Esophagus muscularis mucosa (tissue), 4 donors: ENCODE data around the gene FBXO10. TPM values are rescaled to one million over a fixed set of nuclear protein-coding genes. Genes with fewer than 3 reads are reported as not detected.
"Not testable (repeated sequence)": the region's sequence is repeated elsewhere in the genome, so short reads cannot be mapped to it uniquely, and the experiment has no call there.

Source experiments
- DNase-seq: peaks from one replicate; pipeline ENCODE4 v3.0.0-alpha.2; 2017; ENCODE audit errors: extremely low spot score
- H3K27ac ChIP-seq, 4 donors: fragments of 200-600 bp; sonication (generic); replicated peaks in 1 of 4; 1 replicate in 3 of 4; 2 replicates in 1 of 4; pipeline ENCODE4 v1.5.1; 2016 to 2019; ENCODE audit warnings: mild to moderate bottlenecking in 1 of 4
- H3K27me3 ChIP-seq, 4 donors: fragments of 200-600 bp; sonication (generic); one replicate each; pipeline versions ENCODE4 v1.5.1 to v1.6.0; 2016 to 2019
- H3K36me3 ChIP-seq, 4 donors: fragments of 200-600 bp; sonication (generic); one replicate each; pipeline ENCODE4 v1.5.1; 2016 to 2019
- H3K4me1 ChIP-seq, 4 donors: fragments of 200-600 bp; sonication (generic); one replicate each; pipeline ENCODE4 v1.5.1; 2016 to 2019
- H3K4me3 ChIP-seq, 4 donors: fragments of 200-600 bp; sonication (generic); 1 replicate in 2 of 4; 2 replicates in 2 of 4; pipeline ENCODE4 v1.5.1; 2016 to 2019; ENCODE audit warnings: mild to moderate bottlenecking in 4 of 4, moderate library complexity in 1 of 4
- H3K9me3 ChIP-seq, 4 donors: fragments of 200-600 bp; sonication (generic); 1 replicate in 3 of 4; 2 replicates in 1 of 4; pipeline ENCODE4 v1.5.1; 2016 to 2019
- EP300 ChIP-seq: sonication (generic); formaldehyde crosslinking; IDR thresholded peaks from one replicate; pipeline ENCODE4 v1.6.1; 2017; ENCODE audit warnings: antibody characterized with exemption
- POLR2A ChIP-seq: fragments of 450-650 bp; IDR thresholded peaks from one replicate; pipeline ENCODE4 v1.6.1; 2017; ENCODE audit warnings: antibody characterized with exemption, moderate library complexity, mild to moderate bottlenecking, low read depth
- POLR2AphosphoS5 ChIP-seq, 2 donors: sonication (generic); formaldehyde crosslinking; IDR thresholded peaks; one replicate each; pipeline ENCODE4 v1.6.1; 2017; ENCODE audit warnings: antibody characterized with exemption in 2 of 2
- WGBS: methylation state at CpG from one replicate; pipeline ENCODE4 v1.1.5; 2018; 5-methylcytosine and 5-hydroxymethylcytosine counted together
- intact Hi-C: fragments of 100-400 bp; cut with DNase I; formaldehyde crosslinking; loops from one replicate; pipeline ENCODE4 v1.15.1; 2023
- total RNA-seq, 4 donors: library from RNA; depleted of rRNA; stranded (reverse); fragments of >200 nt; gene quantifications; one replicate each; pipeline versions ENCODE4 v1.1.0 to v1.2.1, GENCODE V29; 2016
- TF ChIP-seq, protein P1 (sequence below), 3 experiments: fragments of 200-600 bp in 2 of 3; fragments of 450-650 bp in 1 of 3; sonication (generic) in 2 of 3; IDR thresholded peaks; one replicate each; pipeline ENCODE4 v1.5.1; 2017 to 2019; ENCODE audit warnings: antibody characterized with exemption in 3 of 3, mild to moderate bottlenecking in 2 of 3, moderate library complexity in 1 of 3

The FBXO10 gene
- total RNA-seq, 4 donors from 2014 or later: 5.5 to 11.2 (median 9.0) TPM

DNA sequence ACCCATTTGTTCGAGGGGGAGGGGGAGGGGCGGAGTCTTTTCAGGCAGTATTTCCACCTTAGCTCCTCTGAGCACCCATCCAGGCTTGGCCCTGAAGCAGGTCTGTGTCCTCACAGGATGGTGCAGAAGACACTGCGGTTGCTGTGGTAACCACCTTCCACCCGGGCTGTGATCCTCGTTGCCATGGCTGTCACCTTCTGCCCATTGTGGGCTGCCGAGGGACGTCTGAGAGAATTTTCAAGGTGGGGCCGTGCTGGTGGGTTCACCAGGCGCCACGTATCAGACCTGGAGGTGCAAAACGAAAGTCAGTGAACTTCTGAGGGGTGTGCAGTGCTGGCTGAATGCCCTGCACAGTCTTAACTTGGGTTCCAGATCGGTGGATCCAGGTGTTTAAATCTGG is 63.7 kb downstream of the FBXO10 start:
- Histone ChIP-seq H3K4me3 (no peak overlapping the region), H3K9me3 (no peaks in the 10 kb centered on the region), H3K27me3 (no peaks in the 10 kb centered on the region), H3K4me1 (no peaks in the 10 kb centered on the region), H3K27ac (no peak overlapping the region), H3K36me3 (peaks cover 0 to 65% (median 48%) of the 10 kb centered on the region in 4 donors)
- intact Hi-C loops: no loop called here
- WGBS: 77% methylated on average over 10 of the region's 12 CpGs
- TF ChIP-seq, protein P1, sequence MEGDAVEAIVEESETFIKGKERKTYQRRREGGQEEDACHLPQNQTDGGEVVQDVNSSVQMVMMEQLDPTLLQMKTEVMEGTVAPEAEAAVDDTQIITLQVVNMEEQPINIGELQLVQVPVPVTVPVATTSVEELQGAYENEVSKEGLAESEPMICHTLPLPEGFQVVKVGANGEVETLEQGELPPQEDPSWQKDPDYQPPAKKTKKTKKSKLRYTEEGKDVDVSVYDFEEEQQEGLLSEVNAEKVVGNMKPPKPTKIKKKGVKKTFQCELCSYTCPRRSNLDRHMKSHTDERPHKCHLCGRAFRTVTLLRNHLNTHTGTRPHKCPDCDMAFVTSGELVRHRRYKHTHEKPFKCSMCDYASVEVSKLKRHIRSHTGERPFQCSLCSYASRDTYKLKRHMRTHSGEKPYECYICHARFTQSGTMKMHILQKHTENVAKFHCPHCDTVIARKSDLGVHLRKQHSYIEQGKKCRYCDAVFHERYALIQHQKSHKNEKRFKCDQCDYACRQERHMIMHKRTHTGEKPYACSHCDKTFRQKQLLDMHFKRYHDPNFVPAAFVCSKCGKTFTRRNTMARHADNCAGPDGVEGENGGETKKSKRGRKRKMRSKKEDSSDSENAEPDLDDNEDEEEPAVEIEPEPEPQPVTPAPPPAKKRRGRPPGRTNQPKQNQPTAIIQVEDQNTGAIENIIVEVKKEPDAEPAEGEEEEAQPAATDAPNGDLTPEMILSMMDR (IDR thresholded peaks at IDR 0.05): no peak
- TF ChIP-seq POLR2A: no peak
- TF ChIP-seq POLR2AphosphoS5 (IDR thresholded peaks at IDR 0.05): no peak
- TF ChIP-seq EP300: no peak
- no peak for DNase-seq

DNA sequence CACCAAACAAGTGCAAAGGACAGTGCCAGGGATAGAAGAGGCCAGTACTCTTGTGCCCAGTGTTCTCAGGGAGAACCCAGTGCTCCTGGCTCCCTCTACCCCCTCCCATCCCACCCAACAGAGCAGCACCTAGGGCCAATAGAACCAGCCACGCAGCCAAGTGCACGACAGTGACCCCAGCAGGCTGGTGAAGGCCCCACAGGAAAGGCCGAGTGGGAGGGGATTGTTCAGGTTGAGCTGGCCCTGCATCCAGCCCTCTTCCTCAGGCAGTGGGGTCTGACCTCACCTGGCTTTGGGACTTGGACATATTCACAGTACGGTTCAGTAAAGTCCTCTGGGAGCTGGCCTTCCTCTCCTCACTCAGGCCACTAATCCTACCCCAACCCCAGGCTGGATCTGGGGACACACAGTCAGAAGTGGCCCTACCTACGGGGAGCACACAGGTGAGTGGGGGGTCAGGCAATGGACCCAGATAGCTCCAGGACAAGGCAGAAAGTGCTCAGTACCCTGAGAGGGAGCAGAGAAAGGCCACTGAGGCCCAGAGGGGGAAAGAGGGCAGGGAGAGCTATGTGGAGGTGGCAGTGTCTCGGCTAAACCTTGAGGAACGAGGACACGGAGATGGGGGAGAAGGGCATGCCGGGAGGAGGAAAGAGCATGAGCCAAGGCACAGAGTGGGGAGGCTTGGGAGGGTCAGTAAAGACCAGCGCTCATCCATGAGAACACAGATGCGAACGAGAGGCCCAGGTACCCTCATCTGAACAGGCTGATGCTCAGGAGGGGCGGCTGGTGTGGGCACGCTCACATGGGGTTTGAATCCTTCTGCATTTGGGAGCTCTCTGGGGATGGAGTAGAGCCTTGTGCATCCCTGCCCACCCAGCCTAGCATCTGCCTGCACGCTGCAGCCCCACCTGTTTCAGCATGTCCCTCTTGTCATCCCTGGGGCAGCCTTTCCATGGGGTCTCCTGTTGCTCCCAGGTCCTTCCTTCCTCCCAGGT is 64.9 kb downstream of the FBXO10 start:
- WGBS: 88% methylated on average over 10 of the region's 15 CpGs
- no peaks in the 10 kb centered on the region for H3K4me1 ChIP-seq
- H3K27ac ChIP-seq: no peak overlapping the region
- no peaks in the 10 kb centered on the region for H3K27me3 ChIP-seq
- H3K36me3 ChIP-seq: peaks cover 0 to 68% (median 47%) of the 10 kb centered on the region in 4 donors
- DNase-seq: no peak
- no peak overlapping the region for H3K4me3 ChIP-seq
- no peak for TF ChIP-seq POLR2A
- TF ChIP-seq, protein P1 (IDR thresholded peaks at IDR 0.05): peak in 1 of 3 experiments; percentile 27
- H3K9me3 ChIP-seq: no peaks in the 10 kb centered on the region
- intact Hi-C loops: no loop called here

DNA sequence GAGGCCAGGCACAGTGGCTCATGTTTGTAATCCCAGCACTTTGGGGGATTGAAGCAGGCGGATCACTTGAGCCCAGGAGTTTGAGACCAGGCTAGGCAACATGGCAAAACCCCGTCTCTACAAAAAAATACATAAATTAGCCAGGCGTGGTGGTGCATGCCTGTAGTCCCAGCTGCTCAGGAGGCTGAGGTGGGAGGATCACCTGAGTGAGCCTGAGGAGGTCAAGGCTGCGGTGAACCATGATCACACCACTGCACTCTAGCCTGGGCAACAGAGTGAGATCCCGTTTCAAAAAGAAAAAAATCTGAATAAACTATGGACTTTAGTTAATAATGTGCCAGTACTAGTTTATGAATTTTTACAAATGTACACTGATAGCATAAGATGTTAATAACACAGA is 66.1 kb downstream of the FBXO10 start:
- H3K4me1 ChIP-seq, H3K27ac ChIP-seq, DNase-seq, H3K27me3 ChIP-seq, H3K9me3 ChIP-seq, intact Hi-C loops, H3K4me3 ChIP-seq: not testable (repeated sequence)
- peaks cover 5 to 67% (median 40%) of the 10 kb centered on the region in 4 donors for H3K36me3 ChIP-seq
- 90% methylated on average over 5 of the region's 5 CpGs for WGBS

DNA sequence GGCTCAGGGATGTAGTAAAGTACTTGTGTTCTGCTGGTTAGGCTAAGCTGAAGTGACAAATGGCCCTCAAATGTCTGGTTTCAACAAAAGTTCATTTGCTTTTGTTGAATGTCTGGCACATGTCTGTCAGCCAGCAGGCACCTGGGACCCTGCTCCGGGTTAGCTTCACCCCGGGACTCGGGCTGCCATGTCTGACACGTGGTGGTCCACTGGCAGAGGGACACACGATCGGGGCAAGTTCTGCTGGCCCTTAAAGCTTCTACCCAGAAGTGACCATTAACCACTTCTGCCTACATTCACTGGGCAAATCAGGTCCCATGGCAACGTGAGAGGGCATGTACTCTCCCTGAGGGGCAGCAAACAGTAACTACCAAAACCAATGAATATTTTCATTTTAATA is 66.6 kb downstream of the FBXO10 start:
- Histone ChIP-seq H3K4me1 (no peaks in the 10 kb centered on the region), H3K27ac (no peak overlapping the region), H3K4me3 (no peak overlapping the region), H3K27me3 (no peaks in the 10 kb centered on the region), H3K36me3 (peaks cover 5 to 67% (median 43%) of the 10 kb centered on the region in 4 donors), H3K9me3 (no peaks in the 10 kb centered on the region)
- 88% methylated on average over 7 of the region's 7 CpGs for WGBS
- intact Hi-C loops: no loop called here
- TF ChIP-seq POLR2AphosphoS5 (IDR thresholded peaks at IDR 0.05): no peak
- TF ChIP-seq EP300: no peak
- TF ChIP-seq, protein P1 (IDR thresholded peaks at IDR 0.05): no peak
- TF ChIP-seq POLR2A: no peak
- DNase-seq: no peak

DNA sequence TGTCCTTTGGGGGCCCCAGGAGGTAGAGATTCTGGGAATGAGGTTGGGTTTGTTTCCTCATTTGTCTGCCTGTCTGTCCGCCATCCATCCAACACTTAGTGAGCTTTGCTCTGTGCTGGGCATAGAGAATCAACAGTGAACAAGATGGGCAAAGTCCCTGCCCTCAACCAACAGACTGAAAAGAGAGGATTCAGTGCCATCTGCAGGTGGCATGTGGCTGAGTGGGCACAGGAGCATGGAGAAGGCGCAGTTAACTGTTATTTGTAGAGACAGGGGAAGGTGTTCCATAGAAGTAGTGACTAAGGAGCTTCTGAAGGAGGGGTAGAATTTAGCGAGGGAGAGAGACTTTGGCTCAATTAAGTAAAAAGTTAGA is 67.4 kb downstream of the FBXO10 start:
- Histone ChIP-seq H3K36me3 (peaks cover 5 to 71% (median 49%) of the 10 kb centered on the region in 4 donors), H3K9me3 (no peaks in the 10 kb centered on the region)
- intact Hi-C loops: no loop called here

More for the DNA sequence above, 67.4 kb downstream of the FBXO10 start:
- H3K27me3 ChIP-seq: no peaks in the 10 kb centered on the region
- no peak overlapping the region for H3K4me3 ChIP-seq
- H3K4me1 ChIP-seq: no peaks in the 10 kb centered on the region
- no peak for DNase-seq
- TF ChIP-seq POLR2AphosphoS5 (IDR thresholded peaks at IDR 0.05) (no peak), EP300 (no peak), POLR2A (no peak)
- TF ChIP-seq, protein P1 (IDR thresholded peaks at IDR 0.05): peak in 1 of 3 experiments; percentile 12
- no peak overlapping the region for H3K27ac ChIP-seq
- WGBS: 91% methylated on average over 3 of the region's 3 CpGs
